GM12875 (cell line): ENCODE results near the gene OPRL1.

ENCODE experiments used
- H3K4me3 ChIP-seq: one replicate; pipeline ENCODE4 v1.5.1; 2011; ENCODE audit warnings: low read depth, low read length, control low read depth
- CTCF ChIP-seq: IDR thresholded peaks from 2 replicates; pipeline ENCODE4 v1.5.1; 2011; ENCODE audit warnings: low read depth, mild to moderate bottlenecking, control low read depth, inconsistent platforms, low read length, moderate library complexity, borderline replicate concordance; ENCODE audit not compliant: insufficient read depth

Gene OPRL1

GRCh38 chr20:64104667-64105451 is 25.0 kb downstream of the OPRL1 start:
- H3K4me3 ChIP-seq: no peak overlapping the region

GRCh38 chr20:64105846-64106434 is 26.1 kb downstream of the OPRL1 start:
- H3K4me3 ChIP-seq: no peak overlapping the region
- TF ChIP-seq CTCF: no peak

More at GRCh38 chr20:64104667-64105451, 25.0 kb downstream of the OPRL1 start:
- no peak for TF ChIP-seq CTCF

DNA sequence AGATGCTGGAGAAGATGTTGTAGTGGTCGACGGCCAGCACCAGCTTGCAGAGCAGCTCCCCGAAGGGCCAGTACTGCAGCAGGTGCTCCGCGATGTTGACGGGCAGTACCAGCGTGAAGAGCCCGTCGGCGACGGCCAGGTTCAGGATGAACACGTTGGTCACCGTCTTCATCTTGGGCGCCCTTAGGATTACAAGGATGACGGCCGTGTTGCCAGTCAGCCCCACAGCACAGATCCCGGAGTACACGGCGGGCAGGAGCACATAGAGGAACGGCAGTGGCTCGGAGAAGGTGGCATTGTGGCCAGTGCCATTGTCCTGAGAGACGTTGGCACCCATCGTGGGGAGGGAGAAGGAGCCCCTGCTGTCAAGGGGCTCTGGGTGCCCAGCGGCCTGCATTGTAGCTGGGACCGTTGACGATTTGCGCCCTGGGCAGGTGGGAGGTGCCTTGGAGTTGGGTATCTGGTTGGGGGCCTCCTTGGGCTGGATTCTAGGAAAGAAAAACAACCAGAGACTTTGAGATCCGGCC is 26.6 kb downstream of the OPRL1 start:
- no peak overlapping the region for H3K4me3 ChIP-seq
- no peak for TF ChIP-seq CTCF

DNA sequence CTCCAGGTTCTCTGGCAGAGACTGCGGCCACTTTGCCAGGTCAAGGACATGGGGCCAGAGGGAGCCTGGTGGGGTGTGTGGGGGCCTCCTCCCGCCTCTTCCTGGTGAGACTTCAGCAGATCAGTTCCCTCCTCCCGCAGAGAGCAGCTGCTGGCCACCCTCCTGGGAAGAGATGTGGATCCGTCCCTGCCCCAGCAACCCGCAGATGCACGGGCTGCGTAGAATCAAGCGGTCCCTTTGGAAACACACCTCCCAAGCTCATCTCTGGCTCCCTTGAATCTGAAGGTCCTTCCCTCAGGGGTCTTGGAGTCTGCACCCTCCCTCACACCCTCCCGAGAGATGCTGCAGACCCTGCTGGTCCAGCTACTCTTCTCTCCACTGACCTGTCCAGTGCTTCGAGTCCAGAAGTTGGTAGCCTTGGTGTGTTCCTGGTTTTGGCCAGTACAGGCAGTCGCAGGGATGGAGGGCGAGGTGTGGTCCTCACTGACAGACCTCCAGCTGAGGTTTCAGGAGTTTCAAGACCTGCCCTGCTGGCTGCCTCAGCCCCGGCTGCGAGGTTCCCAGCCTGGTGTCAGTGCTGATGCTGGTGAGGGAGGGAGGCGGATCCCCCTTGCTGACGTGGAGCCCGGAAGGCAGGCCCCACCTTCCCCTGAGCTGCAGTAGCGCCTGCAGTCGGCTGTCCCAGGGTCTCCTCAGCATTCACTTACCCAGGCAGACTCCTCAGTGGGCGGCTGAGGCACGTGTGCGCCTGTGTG is 27.3 kb downstream of the OPRL1 start, which contains the start of gene NPBWR2:
Gene NPBWR2 (minus strand): TSS at position 585 of the 755 bp plus-strand sequence. CDS start 734 bp downstream, outside the sequence.
- no peak within 1 kb of the TSS for H3K4me3 ChIP-seq
- TF ChIP-seq CTCF: no peak

DNA sequence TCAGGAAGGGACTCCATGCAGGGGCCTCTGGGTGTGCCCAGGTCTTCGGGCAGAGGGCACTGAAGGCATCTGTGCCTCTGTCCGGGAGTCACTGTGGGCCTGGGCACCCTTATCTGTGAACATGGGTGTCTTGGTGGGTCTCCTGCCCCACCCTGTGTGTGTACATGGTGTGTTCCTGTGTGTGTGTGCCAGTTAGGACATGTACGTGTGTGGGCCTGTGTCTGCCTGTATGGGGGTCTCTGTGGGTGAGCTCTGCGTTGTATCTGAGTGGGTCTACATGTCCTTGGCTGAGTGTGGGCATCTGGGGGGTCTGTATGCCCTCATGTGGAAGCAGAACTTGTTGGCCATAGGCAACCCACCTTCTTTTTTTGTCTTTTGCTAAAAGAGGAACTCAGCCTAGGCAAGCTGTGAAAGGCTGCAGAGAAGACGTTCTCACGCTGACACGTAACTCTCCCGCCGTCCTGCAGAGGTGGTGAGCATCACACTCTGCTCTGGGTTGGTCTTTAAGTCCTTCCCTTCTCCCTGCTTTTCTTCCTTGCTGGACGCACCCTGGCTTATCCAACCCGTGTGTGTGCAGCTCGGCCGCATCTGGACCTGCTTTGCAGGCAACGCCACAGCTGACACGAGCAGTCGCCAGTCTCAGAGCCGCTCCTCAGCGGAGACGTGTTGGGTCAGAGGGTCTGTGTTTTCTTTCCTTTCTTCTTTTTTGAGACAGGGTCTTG is 28.0 kb downstream of the OPRL1 start:
- no peak overlapping the region for H3K4me3 ChIP-seq
- TF ChIP-seq CTCF: no peak
